Measurements from ENCODE around the gene CASP3. TPM values are rescaled to one million over a fixed set of nuclear protein-coding genes. Genes with fewer than 3 reads are reported as not detected.

The CASP3 gene
- total and polyA plus RNA-seq, 12 donors = 8.5 to 44.5 (median 19.4) TPM

GRCh38 chr4:184675018-184675417, 25.8 kb upstream of the CASP3 start:
- whole genome bisulfite sequencing, 4 donors = 95 to 98% (median 96%) methylated on average over 5 of the region's 5 CpGs

GRCh38 chr4:184674011-184674410, 24.8 kb upstream of the CASP3 start:
- Histone ChIP-seq H3K36me3 (replicated peaks in 1 of 2) (peaks cover 0 to 33% of the 10 kb centered on the region in 2 donors), H3K4me1 (replicated peaks in 1 of 2) (no peaks in the 10 kb centered on the region), H3K9me3 (replicated peaks in 1 of 3) (no peaks in the 10 kb centered on the region), H3K27ac (no peak overlapping the region), H3K4me3 (no peak overlapping the region), H3K27me3 (no peaks in the 10 kb centered on the region)
- WGBS, 4 donors = 88 to 100% (median 94%) methylated on average over 4 of the region's 4 CpGs
- DNase-seq = no peak
- intact Hi-C loops (cut with DNase I) = no loop called here
- TF ChIP-seq POLR2A (IDR thresholded peaks at IDR 0.05) (no peak), CTCF (IDR thresholded peaks at IDR 0.05) (no peak)

More at GRCh38 chr4:184675018-184675417, 25.8 kb upstream of the CASP3 start:
- no peak overlapping the region for H3K4me3 ChIP-seq
- no peak for DNase-seq
- no peak for TF ChIP-seq CTCF (IDR thresholded peaks at IDR 0.05)
- no peak for TF ChIP-seq POLR2A (IDR thresholded peaks at IDR 0.05)
- peaks cover 0 to 24% of the 10 kb centered on the region in 2 donors for H3K36me3 ChIP-seq (replicated peaks in 1 of 2)
- intact Hi-C loops (cut with DNase I) = no loop called here
- no peak overlapping the region for H3K27ac ChIP-seq
- no peaks in the 10 kb centered on the region for H3K27me3 ChIP-seq
- no peaks in the 10 kb centered on the region for H3K9me3 ChIP-seq (replicated peaks in 1 of 3)
- no peaks in the 10 kb centered on the region for H3K4me1 ChIP-seq (replicated peaks in 1 of 2)

- Histone ChIP-seq H3K4me3 (no peak overlapping the region), H3K9me3 (replicated peaks in 1 of 3) (no peaks in the 10 kb centered on the region), H3K4me1 (replicated peaks in 1 of 2) (no peaks in the 10 kb centered on the region), H3K36me3 (replicated peaks in 1 of 2) (peaks cover 0 to 32% of the 10 kb centered on the region in 2 donors), H3K27me3 (no peaks in the 10 kb centered on the region), H3K27ac (no peak overlapping the region)
- no peak for DNase-seq
- TF ChIP-seq POLR2A (IDR thresholded peaks at IDR 0.05) (no peak), CTCF (IDR thresholded peaks at IDR 0.05) (no peak)
- intact Hi-C loops (cut with DNase I) = no loop called here
- WGBS, 4 donors = 92 to 97% (median 95%) methylated on average over 6 of the region's 6 CpGs
These were observed 23.5 kb upstream of the CASP3 start for GRCh38 chr4:184672741-184673140.

GRCh38 chr4:184671101-184671500, 21.9 kb upstream of the CASP3 start:
- intact Hi-C loops (cut with DNase I) = no loop called here
- Histone ChIP-seq H3K4me3 (no peak overlapping the region), H3K9me3 (replicated peaks in 1 of 3) (no peaks in the 10 kb centered on the region), H3K36me3 (replicated peaks in 1 of 2) (peaks cover 0 to 32% of the 10 kb centered on the region in 2 donors), H3K27me3 (no peaks in the 10 kb centered on the region), H3K4me1 (replicated peaks in 1 of 2) (peaks cover 0 to 3% of the 10 kb centered on the region in 2 donors), H3K27ac (no peak overlapping the region)
- TF ChIP-seq POLR2A (IDR thresholded peaks at IDR 0.05) (no peak), CTCF (IDR thresholded peaks at IDR 0.05) (no peak)
- DNase-seq = no peak
- WGBS, 4 donors = 90 to 96% (median 94%) methylated on average over 9 of the region's 9 CpGs

Data from adrenal gland (tissue), 12 donors.